AG08395 (cell line): Measurements from ENCODE around the gene HMG20B.

ENCODE experiments used
- DNase-seq: peaks from one replicate; pipeline ENCODE4 v3.0.0; 2012; ENCODE audit warnings: mixed read lengths, low spot score

HMG20B gene

DNA sequence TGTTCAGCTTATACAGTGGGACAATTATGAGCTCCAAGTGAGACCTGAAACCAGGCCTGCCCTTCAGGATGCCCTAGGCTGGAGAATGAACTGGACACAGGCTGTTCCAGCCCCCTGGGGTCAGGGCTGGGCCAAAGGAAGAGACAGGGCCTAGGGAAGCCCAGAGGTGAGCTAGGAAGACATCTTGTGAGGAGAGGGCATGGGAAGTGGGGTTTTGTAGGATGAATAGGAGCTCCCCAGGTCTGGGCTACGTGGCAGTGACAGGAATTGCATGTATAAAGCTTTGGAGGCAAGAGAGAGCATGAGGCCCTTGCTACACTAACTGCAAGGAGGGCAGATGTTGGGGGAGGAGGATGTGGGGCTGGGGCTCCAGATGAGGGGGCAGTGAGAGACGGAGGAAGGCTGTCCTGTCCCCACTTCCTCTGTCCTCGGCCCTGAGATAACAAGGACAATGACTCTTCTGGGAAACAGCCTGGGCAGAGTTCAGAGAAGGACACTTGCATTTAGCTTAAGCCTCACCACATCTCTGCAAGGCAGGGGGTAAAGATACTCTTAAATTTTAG lies 35.4 kb downstream of the HMG20B start:
- no peak for DNase-seq

DNA sequence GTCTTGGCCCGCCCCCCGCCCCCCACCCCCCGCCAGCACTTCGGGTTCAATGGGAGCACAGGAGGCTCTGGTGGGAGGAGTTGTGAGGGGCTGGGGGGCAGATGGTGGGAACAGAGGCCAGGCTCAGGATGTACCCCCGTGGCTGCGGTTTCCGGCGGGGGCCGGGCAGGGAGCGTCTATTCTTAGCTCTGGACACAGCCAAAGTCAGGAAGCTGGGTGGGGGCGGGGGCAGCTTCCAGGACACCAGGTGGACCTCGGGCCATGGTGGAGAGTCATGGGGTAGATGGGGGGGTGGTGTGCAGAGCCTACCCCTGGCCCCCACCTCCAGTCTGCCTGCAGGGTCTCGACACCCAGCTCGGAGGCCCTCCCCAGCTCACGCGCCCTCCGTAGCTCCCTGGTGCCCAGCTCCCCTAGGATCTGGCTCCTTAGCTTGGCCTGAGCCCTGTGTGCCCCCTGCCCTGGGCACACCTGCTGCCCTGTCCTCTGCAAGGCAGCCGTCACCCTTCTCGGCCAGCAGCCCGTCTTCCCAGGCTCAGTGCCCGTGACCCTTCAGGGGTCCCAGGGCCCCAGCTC lies 36.1 kb downstream of the HMG20B start:
- no peak for DNase-seq

DNA sequence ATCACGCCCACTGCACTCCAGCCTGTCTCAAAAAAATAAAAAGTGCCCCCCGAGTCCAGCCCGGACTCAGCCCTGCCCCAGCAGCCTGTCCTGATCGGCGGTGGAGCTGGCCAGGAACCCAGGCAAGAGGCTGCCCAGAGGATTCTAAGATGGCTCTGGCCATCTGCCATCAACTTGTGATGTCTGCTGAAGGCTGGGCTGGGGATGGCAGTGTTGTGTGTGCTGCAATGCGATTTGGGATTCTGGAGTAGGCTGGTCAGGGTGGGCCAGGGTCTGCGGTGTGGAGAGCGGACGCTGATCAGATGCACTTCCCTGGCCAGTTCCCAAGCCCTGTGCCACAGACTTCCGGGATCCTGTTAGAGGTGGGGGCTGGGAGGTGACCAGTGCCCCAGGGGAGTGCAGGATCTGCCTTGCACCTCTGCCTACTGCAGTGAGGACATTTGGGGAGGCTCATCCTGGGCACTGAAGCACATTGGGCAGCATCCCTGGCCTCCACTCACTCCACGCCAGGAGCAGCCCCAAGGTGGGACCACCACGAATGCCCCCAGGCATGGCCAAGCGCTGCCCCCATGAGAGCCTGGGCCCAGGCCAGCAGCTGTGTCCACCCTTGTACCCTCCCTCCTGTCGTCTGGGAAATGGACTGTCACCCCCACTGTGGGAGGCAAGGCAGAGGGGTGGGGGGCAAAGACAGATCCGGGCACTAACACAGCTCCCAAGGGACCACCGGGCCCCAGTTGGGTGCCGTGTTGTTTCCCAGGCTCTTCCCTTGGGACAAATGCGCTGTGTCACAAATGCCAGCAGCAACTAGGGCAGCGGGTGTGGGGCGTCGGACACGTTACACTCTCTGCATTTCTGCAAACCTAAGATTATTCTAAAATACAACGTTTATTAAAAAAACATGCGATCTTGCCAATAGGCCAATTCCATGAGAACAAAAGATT lies 37.3 kb downstream of the HMG20B start:
- DNase-seq, result no peak

DNA sequence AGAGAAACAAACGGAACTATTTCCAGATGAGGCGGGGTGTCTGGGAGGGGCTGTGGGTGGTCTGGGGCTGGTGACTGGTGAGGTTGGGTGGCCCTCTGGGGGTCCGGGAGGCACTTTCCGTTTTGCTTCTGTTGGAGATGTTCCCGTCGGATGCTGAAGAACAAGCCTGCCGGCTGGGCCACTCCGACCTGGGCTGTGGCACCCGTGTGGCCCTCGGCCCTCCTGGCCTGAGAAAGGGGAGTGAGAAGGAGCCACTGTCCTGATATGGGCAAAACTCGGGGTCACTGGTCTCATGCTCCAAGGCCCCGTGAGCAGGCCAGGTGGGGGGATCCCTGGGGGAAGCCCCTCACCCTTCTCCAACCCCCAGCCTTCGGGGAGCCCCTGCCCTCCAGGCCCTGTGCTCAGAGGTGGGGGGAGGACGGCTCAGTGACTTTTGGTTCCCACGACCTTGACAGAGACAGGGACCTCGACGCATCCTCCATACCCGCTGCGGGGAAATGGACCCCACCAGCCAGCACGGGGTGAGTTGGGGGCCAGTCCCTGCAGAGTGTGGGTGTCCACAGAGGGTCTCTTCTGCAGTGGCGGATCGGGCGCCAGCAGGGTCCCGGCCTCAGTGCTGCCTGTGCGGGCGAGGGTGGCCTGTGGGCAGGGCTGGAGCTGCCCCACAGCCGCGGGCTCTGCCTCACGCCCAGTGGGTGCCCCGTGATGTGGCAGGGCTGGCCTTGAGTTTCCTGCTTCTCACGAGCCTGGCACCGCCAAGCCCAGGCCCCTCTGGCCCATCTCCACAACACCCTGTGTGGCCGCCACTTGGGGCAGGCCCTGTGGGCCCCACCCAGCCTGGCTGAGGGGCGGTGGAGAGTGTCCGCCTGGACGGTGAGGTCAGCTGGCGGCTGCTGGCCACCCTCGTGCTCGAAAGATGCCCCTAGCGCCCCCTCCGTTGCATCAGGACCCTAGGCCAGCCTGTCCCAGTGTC lies 38.3 kb downstream of the HMG20B start:
- DNase-seq, result no peak

DNA sequence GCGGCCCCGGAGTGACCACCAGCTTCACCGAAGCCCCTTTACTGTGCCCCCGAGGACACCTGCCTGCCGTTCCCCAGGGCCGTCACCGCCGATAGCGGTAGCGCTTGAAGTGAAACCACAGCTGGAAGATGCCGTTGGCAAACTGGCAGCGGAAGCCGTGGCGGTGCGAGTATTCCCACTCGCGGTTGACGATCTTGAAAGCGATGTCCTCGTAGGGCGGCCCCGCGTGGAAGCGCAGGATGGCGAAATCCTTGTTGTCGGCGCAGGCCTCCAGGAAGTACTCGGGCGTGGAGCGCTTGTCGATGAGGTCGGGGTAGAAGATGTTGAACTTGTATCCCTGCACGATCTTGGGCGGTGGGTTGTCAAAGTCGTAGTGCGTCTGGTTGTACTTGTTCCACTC lies 39.1 kb downstream of the HMG20B start:
- DNase-seq, result no peak

DNA sequence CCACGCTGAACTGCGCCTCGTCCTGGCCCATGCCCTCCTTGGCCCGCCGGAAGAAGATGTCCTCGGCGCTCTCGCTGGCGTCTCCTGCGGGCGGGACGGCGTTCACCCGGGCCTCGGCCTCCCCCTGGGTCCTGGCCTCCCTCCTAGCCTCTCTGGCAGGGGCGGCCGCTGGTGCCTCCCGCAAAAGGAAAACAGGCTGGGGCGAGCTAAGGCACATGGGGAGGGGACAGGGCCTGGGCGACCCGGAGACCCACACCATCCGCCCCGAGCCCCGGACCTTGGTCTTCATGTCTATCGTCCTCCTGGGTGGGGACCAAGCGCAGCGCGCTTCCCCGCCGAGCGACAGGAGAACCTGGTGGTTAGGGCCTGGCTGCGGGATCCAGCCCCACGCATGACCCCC lies 39.6 kb downstream of the HMG20B start:
- DNase-seq, result no peak

DNA sequence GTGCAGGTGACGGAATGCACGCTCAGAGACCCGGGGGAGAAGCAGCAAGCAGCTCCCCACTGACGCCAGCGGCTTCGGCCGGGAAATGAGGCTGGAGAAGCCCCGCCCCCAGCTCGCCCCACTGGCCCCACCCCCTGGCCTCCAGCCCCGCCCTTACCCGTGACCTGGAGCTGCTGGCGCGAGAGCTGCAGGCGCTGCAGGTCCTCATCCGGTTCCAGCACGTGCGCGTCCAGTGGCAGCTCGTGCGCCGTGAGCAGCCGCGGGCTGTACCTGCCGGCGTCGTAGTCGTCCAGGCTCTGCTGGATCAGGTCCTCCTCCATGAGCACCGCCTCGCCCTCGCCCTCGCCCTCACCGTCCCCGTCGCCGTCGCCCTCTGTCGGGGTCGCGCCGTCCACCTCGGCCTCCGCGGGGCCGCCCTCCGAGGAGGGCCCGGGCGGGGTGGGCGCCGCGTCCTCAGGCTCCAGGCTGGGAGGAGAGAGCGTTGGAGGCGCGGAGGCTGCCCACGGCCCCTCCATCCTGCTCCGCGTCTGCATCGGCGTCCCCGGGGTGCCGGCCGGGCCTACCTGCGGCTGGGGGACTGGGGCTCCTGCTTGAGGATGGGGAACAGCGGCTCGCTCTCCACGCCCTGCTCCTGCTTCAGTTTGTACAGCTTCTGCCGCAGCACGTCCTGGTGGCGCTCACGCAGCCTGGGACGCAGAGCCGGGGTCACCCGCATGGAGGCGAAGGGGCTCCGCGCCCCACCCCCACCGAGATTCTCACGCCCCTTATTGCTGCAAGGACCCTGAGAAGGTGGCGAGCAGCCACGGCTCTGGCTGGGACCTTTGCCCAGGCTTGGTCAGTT lies 40.4 kb downstream of the HMG20B start:
- no peak for DNase-seq

DNA sequence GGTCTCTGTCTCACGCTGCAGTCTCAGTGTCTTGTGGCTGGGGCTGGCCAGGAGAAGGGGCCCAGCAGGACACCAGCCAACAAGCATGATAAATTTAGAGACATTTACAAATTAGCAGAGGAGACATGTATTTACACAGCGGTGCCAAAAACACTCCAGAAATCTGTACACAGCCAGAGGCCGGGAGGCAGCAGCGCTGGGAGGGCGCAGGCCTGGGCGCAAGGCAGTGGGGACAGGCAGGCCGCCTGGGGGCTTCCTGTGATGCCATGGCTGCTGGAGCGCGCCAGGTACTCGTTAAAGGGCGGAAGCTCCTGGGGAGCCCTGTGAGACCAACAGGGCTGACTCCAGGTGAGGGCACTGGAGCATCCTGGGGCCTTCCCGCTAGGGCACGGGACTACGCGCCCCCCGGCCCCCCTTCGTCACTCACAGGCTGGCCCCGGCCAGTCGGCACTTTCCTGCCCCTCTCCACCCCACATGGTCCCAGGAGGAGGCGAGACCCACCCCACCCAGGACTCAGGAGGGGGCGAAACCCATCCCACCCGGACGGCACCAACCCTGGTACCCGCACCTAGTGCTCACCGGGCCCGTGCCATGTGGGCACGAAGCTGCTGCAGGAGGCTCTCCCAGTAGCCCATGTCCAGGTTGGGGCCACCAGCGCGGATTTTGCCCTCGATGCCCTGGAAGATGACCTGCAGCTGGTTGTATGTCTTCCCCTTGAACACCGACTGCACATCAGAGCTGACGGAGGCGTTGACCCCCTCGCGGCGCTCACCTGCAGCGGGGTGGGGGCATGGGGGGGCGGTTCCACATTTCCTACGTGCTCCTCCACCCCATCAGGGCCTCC lies 41.3 kb downstream of the HMG20B start:
- DNase-seq, result no peak

DNA sequence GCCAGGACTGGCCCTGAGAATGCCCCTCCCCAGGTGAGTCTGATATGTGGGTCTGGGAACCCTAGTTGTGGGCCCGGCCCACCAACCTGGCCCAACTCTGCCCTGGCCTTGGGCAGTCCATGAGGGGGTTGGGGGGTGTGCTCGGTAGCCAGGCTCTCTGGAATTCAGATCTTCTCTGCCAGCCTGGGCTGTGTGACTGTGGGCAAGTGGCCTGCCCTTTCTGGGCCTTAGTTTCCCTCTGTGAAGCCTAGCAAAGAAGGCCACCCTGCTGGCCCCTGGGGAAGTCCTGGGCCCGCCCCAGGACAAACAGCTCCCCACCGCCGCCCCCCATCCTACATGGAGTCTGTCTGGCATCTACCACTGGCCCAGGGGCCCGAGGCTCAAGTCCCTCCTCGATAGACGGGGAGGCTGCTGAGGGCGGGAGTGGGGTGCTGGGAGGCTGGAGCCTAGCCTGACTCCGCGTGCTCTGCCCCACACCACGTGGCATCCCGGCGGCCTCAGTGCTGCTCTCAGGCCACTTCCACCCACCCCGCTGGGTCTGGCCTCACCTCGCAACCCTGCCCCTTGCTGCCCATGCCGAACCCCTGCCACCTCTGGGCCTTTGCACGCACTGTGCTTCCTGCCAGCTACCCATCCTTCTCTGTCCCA lies 42.2 kb downstream of the HMG20B start:
- no peak for DNase-seq

DNA sequence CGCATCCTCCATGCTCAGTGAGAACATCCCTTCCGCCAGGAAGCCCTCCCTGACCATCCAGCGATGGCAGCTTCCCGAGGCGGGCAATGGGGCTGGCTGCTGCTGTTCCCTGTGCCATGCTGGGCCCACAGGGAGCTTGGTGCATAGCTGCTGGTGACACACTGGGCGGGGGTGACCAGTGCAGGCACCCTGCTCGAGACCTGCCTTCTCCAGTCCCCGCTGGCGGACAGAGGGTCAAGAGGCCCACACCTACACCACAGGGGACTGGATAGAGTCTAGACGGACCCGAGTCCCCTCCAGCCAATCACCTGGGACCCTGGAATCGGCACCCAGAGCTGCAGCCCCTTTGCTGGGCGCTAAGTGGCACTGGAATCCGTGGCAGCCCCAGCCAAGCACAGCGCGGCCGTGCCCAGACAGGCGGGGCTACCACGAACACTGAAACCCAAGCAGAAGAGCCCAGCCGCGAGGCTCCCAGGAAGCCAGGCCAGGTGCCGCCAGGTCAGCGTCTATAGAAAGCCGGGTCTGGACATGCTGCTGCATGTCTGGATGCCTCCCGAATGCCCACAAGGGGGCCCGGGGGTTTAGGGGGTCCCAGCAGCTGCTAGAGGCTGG lies 42.9 kb downstream of the HMG20B start:
- no peak for DNase-seq

DNA sequence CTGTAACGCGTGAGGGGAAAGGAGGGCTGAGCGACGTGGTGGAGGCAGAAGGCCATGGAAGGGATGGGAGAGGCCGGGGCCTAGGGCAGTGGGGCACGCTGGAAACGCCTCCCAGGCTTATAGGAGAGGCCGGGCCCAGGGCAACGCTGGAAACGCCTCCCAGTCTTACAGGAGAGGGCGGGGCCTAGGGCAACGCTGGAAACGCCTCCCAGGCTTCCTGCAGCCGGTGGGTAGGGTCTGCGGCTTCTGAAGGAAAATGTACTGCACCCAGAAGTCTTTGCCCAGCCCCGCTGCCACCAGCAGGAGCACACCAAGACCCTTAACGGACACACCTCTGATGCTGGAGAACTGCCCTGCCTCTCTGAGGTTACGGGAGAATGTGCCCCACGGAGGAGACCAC lies 44.7 kb downstream of the HMG20B start:
- no peak for DNase-seq

DNA sequence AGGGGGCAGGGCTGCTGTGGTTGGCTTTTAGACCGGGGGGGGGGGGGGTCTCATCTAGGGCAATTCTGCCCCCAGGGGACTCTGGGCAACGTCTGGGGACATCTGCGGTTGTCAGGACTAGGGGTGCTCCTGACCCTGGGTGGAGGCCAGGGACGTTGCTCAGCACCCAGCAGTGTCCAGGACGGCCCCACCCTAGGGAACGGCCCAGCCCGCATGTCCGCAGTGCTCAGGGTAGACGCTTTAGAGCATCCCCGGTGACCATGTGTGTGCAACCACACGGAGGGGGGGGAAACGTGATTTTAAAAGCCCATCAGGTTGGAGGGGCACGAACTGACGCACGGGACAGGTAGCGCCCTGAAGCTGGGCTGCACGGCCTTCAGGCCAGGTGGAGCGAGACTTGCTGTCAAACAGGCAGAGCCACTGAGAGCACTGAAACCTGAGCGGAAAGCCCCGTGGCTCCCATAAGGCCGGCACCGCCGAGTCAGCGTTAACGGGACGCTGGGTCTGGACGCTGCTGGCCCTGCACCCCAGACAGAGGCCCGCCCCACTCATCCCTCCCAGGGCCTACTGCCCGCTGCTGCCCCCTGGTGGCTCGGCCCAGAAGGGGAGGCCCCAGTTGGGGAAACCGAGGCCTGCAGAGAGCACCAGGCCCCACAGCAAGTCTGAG lies 45.5 kb downstream of the HMG20B start:
- peak; percentile 93 for DNase-seq

DNA sequence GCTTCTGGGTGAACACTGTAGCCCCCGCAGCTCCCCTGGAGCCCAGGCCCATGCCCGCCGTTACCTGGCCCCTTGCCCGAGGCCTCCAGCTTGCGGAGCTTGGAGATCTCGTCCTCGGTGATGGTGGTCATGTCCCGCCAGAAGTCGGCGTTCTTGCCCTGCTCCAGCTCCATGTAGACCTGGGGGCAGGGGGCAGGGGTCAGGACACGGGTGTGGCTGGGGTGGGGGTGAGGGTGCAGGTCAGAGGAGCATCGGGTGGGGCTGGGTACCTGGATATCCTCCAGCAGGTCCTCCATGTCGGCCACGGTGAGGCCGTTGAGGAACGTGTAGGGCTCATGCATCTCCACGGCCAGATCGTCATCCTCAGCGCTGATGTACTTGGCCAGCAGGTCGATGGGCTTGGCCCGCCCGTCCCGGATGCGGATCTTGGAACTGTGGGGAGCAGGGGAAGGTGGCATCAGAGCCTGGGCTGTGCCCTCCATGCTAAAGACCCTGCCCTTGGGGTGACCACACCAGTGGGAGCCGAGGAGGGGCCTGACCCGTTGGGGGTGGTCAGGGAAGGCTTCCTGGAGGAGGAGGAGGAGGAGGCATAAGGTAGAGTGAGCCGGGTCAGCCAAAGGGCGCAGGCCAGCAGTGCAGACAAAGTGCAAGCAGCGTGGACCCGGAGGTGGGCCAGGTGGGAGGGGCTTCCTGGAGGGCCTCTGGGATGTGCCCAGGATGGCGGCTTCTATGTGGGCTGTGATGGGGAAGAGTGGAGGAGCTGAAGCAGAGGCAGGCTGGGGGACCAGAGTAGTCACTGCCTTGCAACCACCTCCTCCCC lies 46.3 kb downstream of the HMG20B start:
- no peak for DNase-seq

DNA sequence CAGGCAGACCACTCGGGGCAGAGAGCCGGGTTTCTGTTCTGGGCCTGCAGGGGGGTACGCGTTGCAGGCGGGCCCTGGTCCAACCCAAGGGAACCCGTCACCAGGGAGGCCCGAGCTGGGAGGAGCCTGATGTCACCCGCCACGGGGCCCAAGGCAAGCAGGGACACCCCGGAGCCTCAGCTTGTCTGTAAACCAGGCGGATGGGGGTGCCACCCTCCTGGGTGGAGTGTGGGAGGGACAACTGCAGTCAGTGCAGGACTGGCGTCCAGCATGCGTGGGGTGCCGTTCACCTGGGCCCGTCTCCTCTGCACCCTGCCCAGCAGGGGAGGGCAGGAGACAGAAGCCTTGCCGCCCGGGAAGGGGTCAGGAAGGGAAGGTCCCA lies 46.9 kb downstream of the HMG20B start:
- DNase-seq, result no peak

DNA sequence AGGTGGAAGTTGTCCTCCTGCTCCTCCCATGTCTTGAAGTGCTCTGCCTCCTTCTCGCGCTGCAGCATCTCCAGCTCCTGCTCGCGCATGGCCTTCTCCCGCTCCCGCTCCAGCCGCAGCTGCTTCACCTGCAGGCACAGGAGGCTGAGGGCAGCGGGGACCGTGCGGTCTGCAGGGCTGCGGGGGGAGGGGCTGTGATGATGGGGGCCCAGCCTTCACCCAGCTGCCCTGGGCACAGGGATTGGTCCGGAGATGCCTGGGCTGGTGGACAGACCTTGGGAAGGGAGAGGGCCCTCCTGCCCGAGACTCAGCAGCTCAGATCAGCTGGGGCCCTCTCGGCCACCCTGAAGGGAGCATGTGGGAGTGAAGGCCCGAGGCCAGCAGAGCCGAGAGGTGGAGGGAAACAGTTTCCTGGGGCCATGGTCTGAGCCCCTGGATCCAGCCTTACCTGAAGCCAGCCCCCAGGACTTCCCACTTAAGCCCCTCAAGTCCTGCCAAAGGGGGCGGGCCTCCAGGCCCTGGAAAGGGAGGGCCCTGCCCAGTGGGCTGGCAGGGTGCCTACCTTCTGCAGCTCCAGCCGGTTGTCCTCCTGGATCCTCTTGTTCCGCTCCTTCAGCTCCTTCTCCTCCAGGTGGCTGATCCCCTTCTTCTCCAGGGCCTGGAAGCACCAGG lies 47.5 kb downstream of the HMG20B start:
- no peak for DNase-seq

DNA sequence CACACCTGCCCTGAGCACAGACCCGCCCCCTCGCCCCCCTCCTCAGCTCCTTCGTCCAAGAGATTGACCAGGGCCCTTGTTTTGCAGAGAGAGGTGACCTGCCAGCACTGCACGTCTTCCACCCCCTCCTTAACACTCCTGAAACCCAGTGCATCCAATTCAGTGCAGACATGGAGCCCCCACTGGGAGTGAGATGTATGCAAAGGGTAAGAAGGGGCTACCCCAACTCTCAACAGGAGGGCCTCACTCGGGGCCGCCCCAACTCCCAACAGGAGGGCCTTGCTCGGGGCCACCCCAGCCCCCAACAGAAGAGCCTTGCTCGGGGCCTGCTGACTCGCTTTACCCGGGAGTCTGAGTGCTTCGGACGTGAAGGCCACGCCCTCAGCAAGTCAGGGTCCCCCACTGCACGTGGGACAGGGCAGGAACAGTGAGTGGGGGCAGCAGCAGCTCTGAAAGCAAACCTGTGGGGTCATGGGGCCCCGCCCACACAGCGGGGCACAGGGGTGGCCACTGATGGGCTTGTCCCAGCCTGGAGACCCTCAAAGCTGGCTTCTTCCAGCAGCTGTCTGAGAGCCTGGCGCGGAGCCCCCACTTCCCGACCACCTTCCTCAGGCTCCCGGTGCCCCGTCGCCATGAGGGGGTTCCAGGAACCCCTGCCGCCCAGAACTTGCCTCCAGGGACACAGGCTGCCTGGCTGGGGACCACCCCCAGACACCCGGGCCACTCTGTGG lies 48.2 kb downstream of the HMG20B start:
- DNase-seq, result no peak

DNA sequence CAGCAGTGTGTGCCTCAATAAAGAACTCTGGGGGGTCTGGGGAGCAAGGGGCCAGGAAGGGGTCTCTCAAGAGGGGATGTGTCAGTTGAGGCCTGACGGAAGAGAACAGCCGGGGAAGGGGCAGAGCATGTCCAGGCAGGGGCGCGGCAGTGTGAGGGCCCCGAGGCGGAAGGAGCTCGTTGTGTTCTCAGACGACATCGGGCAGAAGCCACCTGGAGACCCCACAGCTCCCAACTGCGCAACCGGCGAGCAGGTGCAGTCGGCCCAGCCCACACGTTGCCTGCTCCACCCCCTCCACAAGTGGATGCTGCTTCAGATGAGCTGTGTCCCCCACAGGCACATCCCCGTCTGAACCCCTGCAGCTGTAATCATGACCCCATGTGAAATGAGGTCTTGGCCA lies 48.9 kb downstream of the HMG20B start:
- no peak for DNase-seq
